ENCODE results near the gene TANGO2. TPM values are rescaled to one million over a fixed set of nuclear protein-coding genes. Genes with fewer than 3 reads are reported as not detected.

TANGO2 gene
- total and polyA plus RNA-seq, 9 of the 15 experiments (the other 6 are each of a cell fraction or from before 2014, with no cell fraction given), result 15.5 to 94.9 (median 70.1) TPM

DNA sequence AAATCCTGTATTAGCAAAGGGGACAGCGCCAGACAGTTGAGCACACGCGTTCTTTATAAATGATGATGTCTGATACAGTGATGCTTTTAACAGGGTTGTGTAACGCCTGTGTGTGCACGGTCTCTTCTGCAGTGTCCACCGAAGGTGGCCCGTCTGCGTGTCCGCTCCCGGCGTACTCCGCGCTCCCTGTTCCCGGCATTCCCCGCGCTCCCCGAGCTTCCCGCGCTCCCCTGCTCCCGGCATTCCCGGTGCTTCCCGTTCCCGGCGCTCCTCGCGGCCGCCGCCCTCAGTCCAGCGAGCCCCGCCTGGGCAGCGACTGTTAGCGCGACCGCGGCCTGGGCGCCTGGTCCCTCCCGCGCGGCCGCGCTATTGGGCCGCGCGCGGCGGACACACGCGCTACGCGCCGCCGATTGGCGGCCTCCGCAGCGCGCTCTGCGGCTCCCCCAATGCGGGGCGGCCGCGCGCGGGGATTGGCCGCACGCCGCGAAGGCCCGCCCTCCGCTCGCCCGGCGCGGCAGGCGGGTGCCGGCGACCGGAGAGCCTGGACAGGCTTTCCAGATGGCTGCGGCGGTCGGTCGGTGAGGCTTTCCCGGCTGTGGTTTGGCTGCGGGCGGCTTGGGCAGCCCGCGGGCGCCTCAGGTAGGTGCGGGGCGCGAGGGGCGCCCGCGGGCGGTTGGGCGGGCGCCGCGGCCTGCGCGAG is 59.0 kb downstream of the TANGO2 start, which contains the start of gene DGCR8 (continued):
- TF ChIP-seq, protein P1, sequence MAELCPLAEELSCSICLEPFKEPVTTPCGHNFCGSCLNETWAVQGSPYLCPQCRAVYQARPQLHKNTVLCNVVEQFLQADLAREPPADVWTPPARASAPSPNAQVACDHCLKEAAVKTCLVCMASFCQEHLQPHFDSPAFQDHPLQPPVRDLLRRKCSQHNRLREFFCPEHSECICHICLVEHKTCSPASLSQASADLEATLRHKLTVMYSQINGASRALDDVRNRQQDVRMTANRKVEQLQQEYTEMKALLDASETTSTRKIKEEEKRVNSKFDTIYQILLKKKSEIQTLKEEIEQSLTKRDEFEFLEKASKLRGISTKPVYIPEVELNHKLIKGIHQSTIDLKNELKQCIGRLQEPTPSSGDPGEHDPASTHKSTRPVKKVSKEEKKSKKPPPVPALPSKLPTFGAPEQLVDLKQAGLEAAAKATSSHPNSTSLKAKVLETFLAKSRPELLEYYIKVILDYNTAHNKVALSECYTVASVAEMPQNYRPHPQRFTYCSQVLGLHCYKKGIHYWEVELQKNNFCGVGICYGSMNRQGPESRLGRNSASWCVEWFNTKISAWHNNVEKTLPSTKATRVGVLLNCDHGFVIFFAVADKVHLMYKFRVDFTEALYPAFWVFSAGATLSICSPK (IDR thresholded peaks at IDR 0.05; ENCODE audit: borderline replicate concordance), result no peak
- TF ChIP-seq ZNF644 (tag; IDR thresholded peaks at IDR 0.05; ENCODE audit: low read depth) (no peak), CEBPB (tag; IDR thresholded peaks at IDR 0.05) (peak; percentile 99), ZNF583 (CRISPR knock-in tag; IDR thresholded peaks at IDR 0.05) (peak; percentile 96), ZNF586 (CRISPR knock-in tag; conservative IDR thresholded peaks at IDR 0.05) (0 out of 2 replicates have a peak, but pooled peaks have one; percentile 36), TOE1 (IDR thresholded peaks at IDR 0.05; ENCODE audit: borderline replicate concordance) (no peak), TOE1 (CRISPR knock-in tag; IDR thresholded peaks at IDR 0.05; ENCODE audit: borderline replicate concordance, low read depth) (no peak), ZNF75A (CRISPR knock-in tag; IDR thresholded peaks at IDR 0.05) (peak; percentile 62; the same call in 1 of the 2 replicates), NFIC (IDR thresholded peaks at IDR 0.05) (no peak), ZC3H11A (IDR thresholded peaks at IDR 0.05; ENCODE audit: low read depth, low read length) (peak; percentile 99), PHF8 (IDR thresholded peaks at IDR 0.05; ENCODE audit: borderline replicate concordance, low read length) (peak; percentile 84; the same call in 1 of the 2 replicates), CBX5 (IDR thresholded peaks at IDR 0.05; ENCODE audit: borderline replicate concordance, low read depth) (no peak), HNRNPH1 (optimal IDR thresholded peaks at IDR 0.05; ENCODE audit: low read depth, low read length) (no peak), JUN (IDR thresholded peaks at IDR 0.05; ENCODE audit: borderline replicate concordance, low read depth, low read length) (peak; percentile 90), JUN (CRISPR knock-in tag; IDR thresholded peaks at IDR 0.05; ENCODE audit: borderline replicate concordance) (no peak)
- TF ChIP-seq, protein P2, sequence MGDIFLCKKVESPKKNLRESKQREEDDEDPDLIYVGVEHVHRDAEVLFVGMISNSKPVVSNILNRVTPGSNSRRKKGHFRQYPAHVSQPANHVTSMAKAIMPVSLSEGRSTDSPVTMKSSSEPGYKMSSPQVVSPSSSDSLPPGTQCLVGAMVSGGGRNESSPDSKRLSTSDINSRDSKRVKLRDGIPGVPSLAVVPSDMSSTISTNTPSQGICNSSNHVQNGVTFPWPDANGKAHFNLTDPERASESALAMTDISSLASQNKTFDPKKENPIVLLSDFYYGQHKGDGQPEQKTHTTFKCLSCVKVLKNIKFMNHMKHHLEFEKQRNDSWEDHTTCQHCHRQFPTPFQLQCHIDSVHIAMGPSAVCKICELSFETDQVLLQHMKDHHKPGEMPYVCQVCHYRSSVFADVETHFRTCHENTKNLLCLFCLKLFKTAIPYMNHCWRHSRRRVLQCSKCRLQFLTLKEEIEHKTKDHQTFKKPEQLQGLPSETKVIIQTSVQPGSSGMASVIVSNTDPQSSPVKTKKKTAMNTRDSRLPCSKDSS (IDR thresholded peaks at IDR 0.05; ENCODE audit: low read depth, partially characterized antibody), result no peak
- TF ChIP-seq, protein P3, sequence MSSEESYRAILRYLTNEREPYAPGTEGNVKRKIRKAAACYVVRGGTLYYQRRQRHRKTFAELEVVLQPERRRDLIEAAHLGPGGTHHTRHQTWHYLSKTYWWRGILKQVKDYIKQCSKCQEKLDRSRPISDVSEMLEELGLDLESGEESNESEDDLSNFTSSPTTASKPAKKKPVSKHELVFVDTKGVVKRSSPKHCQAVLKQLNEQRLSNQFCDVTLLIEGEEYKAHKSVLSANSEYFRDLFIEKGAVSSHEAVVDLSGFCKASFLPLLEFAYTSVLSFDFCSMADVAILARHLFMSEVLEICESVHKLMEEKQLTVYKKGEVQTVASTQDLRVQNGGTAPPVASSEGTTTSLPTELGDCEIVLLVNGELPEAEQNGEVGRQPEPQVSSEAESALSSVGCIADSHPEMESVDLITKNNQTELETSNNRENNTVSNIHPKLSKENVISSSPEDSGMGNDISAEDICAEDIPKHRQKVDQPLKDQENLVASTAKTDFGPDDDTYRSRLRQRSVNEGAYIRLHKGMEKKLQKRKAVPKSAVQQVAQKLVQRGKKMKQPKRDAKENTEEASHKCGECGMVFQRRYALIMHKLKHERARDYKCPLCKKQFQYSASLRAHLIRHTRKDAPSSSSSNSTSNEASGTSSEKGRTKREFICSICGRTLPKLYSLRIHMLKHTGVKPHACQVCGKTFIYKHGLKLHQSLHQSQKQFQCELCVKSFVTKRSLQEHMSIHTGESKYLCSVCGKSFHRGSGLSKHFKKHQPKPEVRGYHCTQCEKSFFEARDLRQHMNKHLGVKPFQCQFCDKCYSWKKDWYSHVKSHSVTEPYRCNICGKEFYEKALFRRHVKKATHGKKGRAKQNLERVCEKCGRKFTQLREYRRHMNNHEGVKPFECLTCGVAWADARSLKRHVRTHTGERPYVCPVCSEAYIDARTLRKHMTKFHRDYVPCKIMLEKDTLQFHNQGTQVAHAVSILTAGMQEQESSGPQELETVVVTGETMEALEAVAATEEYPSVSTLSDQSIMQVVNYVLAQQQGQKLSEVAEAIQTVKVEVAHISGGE (CRISPR knock-in tag; IDR thresholded peaks at IDR 0.05), result 0 out of 6 replicates have a peak, but pooled peaks of 1 of the 3 experiments have one; percentile 26

All from K562 (cell line).